ENCODE results near the gene ECI2. TPM values are rescaled to one million over a fixed set of nuclear protein-coding genes. Genes with fewer than 3 reads are reported as not detected.
A peak's percentile ranks its signal among the peaks of the same experiment; 100 is the strongest.
"Not testable (repeated sequence)": the region's sequence is repeated elsewhere in the genome, so short reads cannot be mapped to it uniquely, and the experiment has no call there.

ECI2 gene
- total RNA-seq, 1 donor from 2014 or later = 48.0 TPM

DNA sequence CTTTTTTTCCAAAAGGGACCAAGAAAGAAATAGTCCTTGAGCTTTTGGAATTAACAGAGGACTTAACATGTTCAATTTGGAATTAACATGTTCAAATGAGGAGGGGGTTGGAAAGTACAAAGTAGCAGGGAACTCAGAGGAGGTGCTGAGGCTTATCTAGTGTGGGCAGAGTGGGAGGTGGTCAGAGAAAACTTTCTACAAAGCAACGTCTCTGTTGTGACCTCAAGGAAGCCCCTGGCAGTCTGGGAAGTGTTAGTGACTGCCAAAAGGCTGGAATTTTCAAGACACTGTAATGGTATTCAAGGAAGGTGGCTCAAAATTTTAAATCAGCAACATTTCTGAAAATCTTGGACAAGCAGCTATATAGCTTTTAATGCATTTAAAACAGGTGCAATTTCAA lies 7.3 kb downstream of the ECI2 start:
- H3K27me3 ChIP-seq (ENCODE audit: control insufficient read depth in 3 of 3, insufficient read depth in 3 of 3, low read length in 3 of 3) = no peaks in the 10 kb centered on the region
- no peak overlapping the region for H3K27ac ChIP-seq (ENCODE audit: low read depth, low read length)
- no peak overlapping the region for H3K9ac ChIP-seq (ENCODE audit: low read depth in 1 of 3, low read length in 3 of 3)
- no peaks in the 10 kb centered on the region for H3K9me3 ChIP-seq (ENCODE audit: control insufficient read depth in 3 of 3, low read length in 3 of 3)
- H3K4me1 ChIP-seq (ENCODE audit: control insufficient read depth in 3 of 3, insufficient read depth in 3 of 3, low read length in 3 of 3) = peaks cover 0 to 4% (median 0%) of the 10 kb centered on the region in 3 donors
- peaks cover 33 to 73% (median 63%) of the 10 kb centered on the region in 3 donors for H3K36me3 ChIP-seq (ENCODE audit: control insufficient read depth in 3 of 3, insufficient read depth in 3 of 3, low read length in 3 of 3)
- no peak overlapping the region for H3K4me3 ChIP-seq (ENCODE audit: low read length in 3 of 3)

- H3K9me3 ChIP-seq (ENCODE audit: control insufficient read depth in 3 of 3, low read length in 3 of 3) = no peaks in the 10 kb centered on the region
- no peak overlapping the region for H3K9ac ChIP-seq (ENCODE audit: low read depth in 1 of 3, low read length in 3 of 3)
- H3K4me3 ChIP-seq (ENCODE audit: low read length in 3 of 3) = no peak overlapping the region
- no peaks in the 10 kb centered on the region for H3K27me3 ChIP-seq (ENCODE audit: control insufficient read depth in 3 of 3, insufficient read depth in 3 of 3, low read length in 3 of 3)
- H3K4me1 ChIP-seq (ENCODE audit: control insufficient read depth in 3 of 3, insufficient read depth in 3 of 3, low read length in 3 of 3) = peaks cover 0 to 4% (median 0%) of the 10 kb centered on the region in 3 donors
- H3K36me3 ChIP-seq (ENCODE audit: control insufficient read depth in 3 of 3, insufficient read depth in 3 of 3, low read length in 3 of 3) = peaks cover 36 to 70% (median 70%) of the 10 kb centered on the region in 3 donors
- H3K27ac ChIP-seq (ENCODE audit: low read depth, low read length) = no peak overlapping the region
Observed at GRCh38 chr6:4125933-4126864, 9.2 kb downstream of the ECI2 start.

DNA sequence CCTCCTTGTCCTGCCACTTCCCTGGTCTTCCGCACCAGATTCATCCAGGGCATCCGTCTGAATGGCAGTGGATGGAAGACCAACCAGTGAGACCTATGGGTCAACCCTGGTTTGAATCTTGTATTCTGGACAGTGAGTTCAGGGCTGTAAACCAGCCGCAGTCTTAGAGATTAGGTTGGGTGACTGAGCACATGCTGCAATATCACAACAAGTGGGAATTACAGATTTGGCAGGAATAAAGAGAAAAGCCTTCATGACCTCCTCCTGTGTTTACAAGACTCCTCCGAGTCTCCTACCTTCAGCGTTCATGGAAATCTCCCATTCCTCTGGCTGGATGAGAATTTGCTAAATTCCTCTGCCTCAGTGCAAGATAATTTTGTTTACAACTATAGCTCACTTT lies 9.9 kb downstream of the ECI2 start:
- Histone ChIP-seq H3K27me3 (ENCODE audit: control insufficient read depth in 3 of 3, insufficient read depth in 3 of 3, low read length in 3 of 3) (no peaks in the 10 kb centered on the region), H3K4me1 (ENCODE audit: control insufficient read depth in 3 of 3, insufficient read depth in 3 of 3, low read length in 3 of 3) (peaks cover 0 to 2% (median 0%) of the 10 kb centered on the region in 3 donors), H3K27ac (ENCODE audit: low read depth, low read length) (no peak overlapping the region), H3K4me3 (ENCODE audit: low read length in 3 of 3) (no peak overlapping the region), H3K36me3 (ENCODE audit: control insufficient read depth in 3 of 3, insufficient read depth in 3 of 3, low read length in 3 of 3) (peaks cover 37 to 74% (median 72%) of the 10 kb centered on the region in 3 donors), H3K9ac (ENCODE audit: low read depth in 1 of 3, low read length in 3 of 3) (no peak overlapping the region), H3K9me3 (ENCODE audit: control insufficient read depth in 3 of 3, low read length in 3 of 3) (no peaks in the 10 kb centered on the region)

DNA sequence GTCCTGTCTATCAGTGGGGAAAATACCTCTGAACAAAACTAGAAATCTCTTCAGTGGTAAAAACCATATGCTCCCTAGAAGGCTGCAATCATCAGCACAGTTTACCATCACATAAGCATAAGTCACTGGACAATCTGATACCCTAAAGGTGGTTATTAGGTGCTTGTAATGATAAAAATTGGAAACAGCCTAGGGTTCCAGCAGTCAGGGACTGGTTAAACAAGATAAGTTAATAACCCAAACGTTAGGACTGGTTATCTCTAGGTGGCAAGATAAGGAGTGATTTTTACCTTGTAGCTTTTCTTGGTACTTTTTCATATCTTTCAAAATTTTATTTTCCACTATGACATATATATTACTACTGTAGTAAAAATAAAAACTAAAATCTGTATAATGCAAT lies 11.0 kb downstream of the ECI2 start:
- peaks cover 34 to 69% (median 66%) of the 10 kb centered on the region in 3 donors for H3K36me3 ChIP-seq (ENCODE audit: control insufficient read depth in 3 of 3, insufficient read depth in 3 of 3, low read length in 3 of 3)
- H3K9me3 ChIP-seq (ENCODE audit: control insufficient read depth in 3 of 3, low read length in 3 of 3) = no peaks in the 10 kb centered on the region
- H3K4me1 ChIP-seq (ENCODE audit: control insufficient read depth in 3 of 3, insufficient read depth in 3 of 3, low read length in 3 of 3) = no peaks in the 10 kb centered on the region
- H3K9ac ChIP-seq (ENCODE audit: low read depth in 1 of 3, low read length in 3 of 3) = no peak overlapping the region
- H3K27me3 ChIP-seq (ENCODE audit: control insufficient read depth in 3 of 3, insufficient read depth in 3 of 3, low read length in 3 of 3) = no peaks in the 10 kb centered on the region
- no peak overlapping the region for H3K27ac ChIP-seq (ENCODE audit: low read depth, low read length)
- H3K4me3 ChIP-seq (ENCODE audit: low read length in 3 of 3) = no peak overlapping the region

- no peak overlapping the region for H3K9ac ChIP-seq (ENCODE audit: low read depth in 1 of 3, low read length in 3 of 3)
- H3K27ac ChIP-seq (ENCODE audit: low read depth, low read length) = no peak overlapping the region
- H3K36me3 ChIP-seq (ENCODE audit: control insufficient read depth in 3 of 3, insufficient read depth in 3 of 3, low read length in 3 of 3) = peaks cover 33 to 39% (median 39%) of the 10 kb centered on the region in 3 donors
- H3K4me3 ChIP-seq (ENCODE audit: low read length in 3 of 3) = no peak overlapping the region
- peaks cover 0 to 5% (median 4%) of the 10 kb centered on the region in 3 donors for H3K4me1 ChIP-seq (ENCODE audit: control insufficient read depth in 3 of 3, insufficient read depth in 3 of 3, low read length in 3 of 3)
- H3K27me3 ChIP-seq (ENCODE audit: control insufficient read depth in 3 of 3, insufficient read depth in 3 of 3, low read length in 3 of 3) = no peaks in the 10 kb centered on the region
- peaks cover 0 to 4% (median 2%) of the 10 kb centered on the region in 3 donors for H3K9me3 ChIP-seq (ENCODE audit: control insufficient read depth in 3 of 3, low read length in 3 of 3)
Observed at GRCh38 chr6:4115741-4116140, 19.6 kb downstream of the ECI2 start.

GRCh38 chr6:4114123-4114522 lies 21.3 kb downstream of the ECI2 start:
- Histone ChIP-seq H3K36me3 (ENCODE audit: control insufficient read depth in 3 of 3, insufficient read depth in 3 of 3, low read length in 3 of 3) (peaks cover 26 to 32% (median 31%) of the 10 kb centered on the region in 3 donors), H3K9me3 (ENCODE audit: control insufficient read depth in 3 of 3, low read length in 3 of 3) (peaks cover 0 to 4% (median 2%) of the 10 kb centered on the region in 3 donors), H3K4me3 (ENCODE audit: low read length in 3 of 3) (no peak overlapping the region), H3K9ac (ENCODE audit: low read depth in 1 of 3, low read length in 3 of 3) (no peak overlapping the region), H3K27me3 (ENCODE audit: control insufficient read depth in 3 of 3, insufficient read depth in 3 of 3, low read length in 3 of 3) (no peaks in the 10 kb centered on the region), H3K4me1 (ENCODE audit: control insufficient read depth in 3 of 3, insufficient read depth in 3 of 3, low read length in 3 of 3) (peaks cover 0 to 12% (median 4%) of the 10 kb centered on the region in 3 donors), H3K27ac (ENCODE audit: low read depth, low read length) (no peak overlapping the region)

DNA sequence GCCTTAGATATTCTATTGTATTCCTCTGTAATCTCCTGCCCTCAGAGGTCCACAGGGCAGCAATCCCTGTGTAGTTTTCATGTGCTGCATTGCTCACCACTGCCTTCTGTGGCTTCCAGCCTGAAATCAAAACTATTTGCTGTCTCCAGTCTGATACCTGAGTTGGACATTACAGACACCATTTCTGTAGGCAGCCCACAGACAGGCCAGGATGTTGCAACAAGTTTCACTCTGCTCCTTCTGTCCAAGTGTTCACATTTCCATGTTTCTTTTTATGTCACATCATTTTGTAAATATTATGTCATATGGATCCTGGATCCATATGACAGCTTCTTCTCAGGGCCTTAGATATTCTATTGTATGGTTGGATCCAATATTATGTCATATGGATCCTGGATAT lies 21.7 kb downstream of the ECI2 start:
- H3K27ac ChIP-seq (ENCODE audit: low read depth, low read length) = no peak overlapping the region

DNA sequence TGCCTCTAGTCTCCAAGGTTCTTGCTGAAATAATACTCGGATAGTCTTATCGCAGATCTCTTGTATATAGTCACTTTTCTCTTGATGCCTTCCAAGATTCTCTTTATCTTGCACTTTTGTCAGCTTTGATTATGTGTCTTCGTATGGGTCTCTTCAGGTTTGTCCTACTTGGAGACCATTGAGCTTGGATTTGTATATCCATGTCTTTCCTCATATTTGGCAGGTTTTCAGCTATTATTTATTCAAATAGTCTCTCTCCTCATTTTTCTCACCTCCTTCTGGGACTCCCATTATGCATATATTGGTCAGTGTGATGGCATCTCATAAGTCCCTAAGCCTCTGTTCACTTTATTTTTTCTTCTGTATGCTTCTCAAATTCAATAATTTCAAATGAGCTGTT lies 23.0 kb downstream of the ECI2 start:
- H3K9me3 ChIP-seq (ENCODE audit: control insufficient read depth in 3 of 3, low read length in 3 of 3) = peaks cover 0 to 4% (median 2%) of the 10 kb centered on the region in 3 donors
- H3K27me3 ChIP-seq (ENCODE audit: control insufficient read depth in 3 of 3, insufficient read depth in 3 of 3, low read length in 3 of 3) = no peaks in the 10 kb centered on the region
- no peak overlapping the region for H3K9ac ChIP-seq (ENCODE audit: low read depth in 1 of 3, low read length in 3 of 3)
- no peak overlapping the region for H3K4me3 ChIP-seq (ENCODE audit: low read length in 3 of 3)
- H3K36me3 ChIP-seq (ENCODE audit: control insufficient read depth in 3 of 3, insufficient read depth in 3 of 3, low read length in 3 of 3) = peaks cover 16 to 20% (median 20%) of the 10 kb centered on the region in 3 donors
- H3K27ac ChIP-seq (ENCODE audit: low read depth, low read length) = no peak overlapping the region
- peaks cover 0 to 12% (median 4%) of the 10 kb centered on the region in 3 donors for H3K4me1 ChIP-seq (ENCODE audit: control insufficient read depth in 3 of 3, insufficient read depth in 3 of 3, low read length in 3 of 3)

More for the DNA sequence above, 21.7 kb downstream of the ECI2 start:
- H3K9me3 ChIP-seq (ENCODE audit: control insufficient read depth in 3 of 3, low read length in 3 of 3) = peaks cover 0 to 4% (median 2%) of the 10 kb centered on the region in 3 donors
- no peak overlapping the region for H3K9ac ChIP-seq (ENCODE audit: low read depth in 1 of 3, low read length in 3 of 3)
- H3K4me3 ChIP-seq (ENCODE audit: low read length in 3 of 3) = no peak overlapping the region
- peaks cover 0 to 12% (median 4%) of the 10 kb centered on the region in 3 donors for H3K4me1 ChIP-seq (ENCODE audit: control insufficient read depth in 3 of 3, insufficient read depth in 3 of 3, low read length in 3 of 3)
- H3K36me3 ChIP-seq (ENCODE audit: control insufficient read depth in 3 of 3, insufficient read depth in 3 of 3, low read length in 3 of 3) = peaks cover 23 to 31% (median 27%) of the 10 kb centered on the region in 3 donors
- no peaks in the 10 kb centered on the region for H3K27me3 ChIP-seq (ENCODE audit: control insufficient read depth in 3 of 3, insufficient read depth in 3 of 3, low read length in 3 of 3)

GRCh38 chr6:4109363-4109815 lies 26.0 kb downstream of the ECI2 start:
- H3K9ac ChIP-seq (ENCODE audit: low read depth in 1 of 3, low read length in 3 of 3) = peak overlapping the region; percentile 16 to 40 (median 25)
- not testable (repeated sequence) for H3K9me3 ChIP-seq (ENCODE audit: control insufficient read depth in 3 of 3, low read length in 3 of 3); H3K27me3 ChIP-seq (ENCODE audit: control insufficient read depth in 3 of 3, insufficient read depth in 3 of 3, low read length in 3 of 3); H3K4me3 ChIP-seq (ENCODE audit: low read length in 3 of 3); H3K36me3 ChIP-seq (ENCODE audit: control insufficient read depth in 3 of 3, insufficient read depth in 3 of 3, low read length in 3 of 3)
- H3K4me1 ChIP-seq (ENCODE audit: control insufficient read depth in 3 of 3, insufficient read depth in 3 of 3, low read length in 3 of 3) = peaks cover 0 to 12% (median 4%) of the 10 kb centered on the region in 3 donors
- peak overlapping the region; percentile 77 for H3K27ac ChIP-seq (ENCODE audit: low read depth, low read length)

- Histone ChIP-seq H3K9ac (ENCODE audit: low read depth in 1 of 3, low read length in 3 of 3) (peak overlapping the region in 1 of 3 donors; percentile 16), H3K9me3 (ENCODE audit: control insufficient read depth in 3 of 3, low read length in 3 of 3) (peaks cover 0 to 4% (median 2%) of the 10 kb centered on the region in 3 donors), H3K36me3 (ENCODE audit: control insufficient read depth in 3 of 3, insufficient read depth in 3 of 3, low read length in 3 of 3) (no peaks in the 10 kb centered on the region), H3K27me3 (ENCODE audit: control insufficient read depth in 3 of 3, insufficient read depth in 3 of 3, low read length in 3 of 3) (no peaks in the 10 kb centered on the region), H3K4me1 (ENCODE audit: control insufficient read depth in 3 of 3, insufficient read depth in 3 of 3, low read length in 3 of 3) (peaks cover 0 to 11% (median 4%) of the 10 kb centered on the region in 3 donors), H3K27ac (ENCODE audit: low read depth, low read length) (peak overlapping the region; percentile 77), H3K4me3 (ENCODE audit: low read length in 3 of 3) (peak overlapping the region in 1 of 3 donors; percentile 38)
Observed at GRCh38 chr6:4108561-4109093, 26.7 kb downstream of the ECI2 start.
